Vagina (tissue), 2 donors: ENCODE data around the gene STK32B. TPM values are rescaled to one million over a fixed set of nuclear protein-coding genes. Genes with fewer than 3 reads are reported as not detected.
"Not testable (repeated sequence)": the region's sequence is repeated elsewhere in the genome, so short reads cannot be mapped to it uniquely, and the experiment has no call there.

Experiments
- DNase-seq, 2 donors: peaks; one replicate each; pipeline ENCODE4 v3.0.0-alpha.2; 2017; ENCODE audit errors: extremely low spot score in 2 of 2
- H3K27ac ChIP-seq: fragments of 200-600 bp; sonication (generic); one replicate; pipeline ENCODE4 v1.5.1; 2019
- H3K27me3 ChIP-seq: fragments of 200-600 bp; sonication (generic); one replicate; pipeline ENCODE4 v1.5.1; 2019
- H3K36me3 ChIP-seq, 2 donors: fragments of 200-600 bp; sonication (generic); one replicate each; pipeline ENCODE4 v1.5.1; 2017 to 2019
- H3K4me1 ChIP-seq: fragments of 200-600 bp; sonication (generic); one replicate; pipeline ENCODE4 v1.5.1; 2019
- H3K4me3 ChIP-seq, 2 donors: fragments of 200-600 bp; sonication (generic); 1 replicate in 1 of 2; 2 replicates in 1 of 2; pipeline ENCODE4 v1.5.1; 2016 to 2019
- H3K9me3 ChIP-seq: fragments of 200-600 bp; sonication (generic); one replicate; pipeline ENCODE4 v1.5.1; 2019
- CTCF ChIP-seq, 3 experiments: fragments of 450-650 bp in 2 of 3; fragments of 200-600 bp in 1 of 3; sonication (generic) in 1 of 3; IDR thresholded peaks; one replicate each; pipeline ENCODE4 v1.5.1; 2017 to 2019; ENCODE audit warnings: antibody characterized with exemption in 3 of 3, mild to moderate bottlenecking in 2 of 3, moderate library complexity in 2 of 3
- POLR2A ChIP-seq, 2 donors: fragments of 450-650 bp; IDR thresholded peaks; one replicate each; pipeline ENCODE4 v1.6.1; 2017; ENCODE audit warnings: antibody characterized with exemption in 2 of 2, mild to moderate bottlenecking in 2 of 2, moderate library complexity in 2 of 2
- POLR2AphosphoS5 ChIP-seq, 2 donors: sonication (generic); formaldehyde crosslinking; IDR thresholded peaks; one replicate each; pipeline ENCODE4 v1.9.0; 2017; ENCODE audit warnings: antibody characterized with exemption in 2 of 2, mild to moderate bottlenecking in 2 of 2, low read depth in 1 of 2; ENCODE audit not compliant: insufficient read depth in 1 of 2
- intact Hi-C: fragments of 100-400 bp; cut with DNase I; formaldehyde crosslinking; loops from one replicate; pipeline ENCODE4 v1.15.1; 2023
- total RNA-seq: library from RNA; depleted of rRNA; stranded (reverse); fragments of >200 nt; gene quantifications from one replicate; pipeline ENCODE4 v1.2.3, GENCODE V29; 2016

The STK32B gene
- total RNA-seq, 1 donor from 2014 or later, result 6.4 TPM

- intact Hi-C loops, result no loop called here
Measured at GRCh38 chr4:5247735-5248134, 196.5 kb downstream of the STK32B start.

GRCh38 chr4:5249727-5250126 lies 198.4 kb downstream of the STK32B start:
- Histone ChIP-seq H3K36me3 (no peaks in the 10 kb centered on the region), H3K27me3 (no peaks in the 10 kb centered on the region), H3K27ac (no peak overlapping the region), H3K4me3 (no peak overlapping the region), H3K4me1 (no peaks in the 10 kb centered on the region), H3K9me3 (no peaks in the 10 kb centered on the region)
- intact Hi-C loops, result no loop called here
- TF ChIP-seq POLR2A (IDR thresholded peaks at IDR 0.05) (no peak), POLR2AphosphoS5 (IDR thresholded peaks at IDR 0.05; ENCODE audit: insufficient read depth in 1 of 2, low read depth in 1 of 2) (no peak), CTCF (IDR thresholded peaks at IDR 0.05) (no peak)
- DNase-seq, result no peak

More at GRCh38 chr4:5247735-5248134, 196.5 kb downstream of the STK32B start:
- no peaks in the 10 kb centered on the region for H3K9me3 ChIP-seq
- no peak overlapping the region for H3K27ac ChIP-seq
- no peaks in the 10 kb centered on the region for H3K27me3 ChIP-seq
- no peak overlapping the region for H3K4me3 ChIP-seq
- DNase-seq, result no peak
- no peaks in the 10 kb centered on the region for H3K4me1 ChIP-seq
- H3K36me3 ChIP-seq, result no peaks in the 10 kb centered on the region
- TF ChIP-seq POLR2AphosphoS5 (IDR thresholded peaks at IDR 0.05; ENCODE audit: insufficient read depth in 1 of 2, low read depth in 1 of 2) (no peak), POLR2A (IDR thresholded peaks at IDR 0.05) (no peak), CTCF (IDR thresholded peaks at IDR 0.05) (no peak)

- H3K4me1 ChIP-seq, H3K9me3 ChIP-seq, H3K27me3 ChIP-seq, H3K27ac ChIP-seq, DNase-seq, intact Hi-C loops, H3K36me3 ChIP-seq, H3K4me3 ChIP-seq: not testable (repeated sequence)
Measured at GRCh38 chr4:5250536-5250935, 199.3 kb downstream of the STK32B start.

DNA sequence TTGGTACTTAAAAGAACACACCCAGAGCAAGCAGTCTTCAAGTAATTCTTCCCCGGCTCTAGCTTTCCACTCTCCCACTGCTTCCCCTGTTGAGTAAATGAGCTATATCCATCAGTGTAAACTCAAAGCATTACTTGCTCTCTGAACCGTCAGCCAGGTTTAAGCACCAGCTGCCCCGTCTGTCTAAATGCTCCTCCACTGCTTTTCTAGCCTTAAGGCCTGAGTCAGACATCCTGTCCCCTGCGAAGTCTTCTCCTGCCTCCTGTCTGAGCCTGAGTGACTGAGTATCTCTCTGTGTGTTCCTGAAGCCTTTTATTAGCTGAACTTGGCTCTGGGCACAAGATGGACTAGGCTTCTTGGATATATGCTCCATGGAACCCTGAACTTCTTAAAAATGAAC lies 205.1 kb downstream of the STK32B start:
- Histone ChIP-seq H3K27me3 (no peaks in the 10 kb centered on the region), H3K36me3 (no peaks in the 10 kb centered on the region), H3K4me3 (no peak overlapping the region), H3K4me1 (no peaks in the 10 kb centered on the region), H3K27ac (no peak overlapping the region), H3K9me3 (no peaks in the 10 kb centered on the region)
- intact Hi-C loops, result no loop called here
- no peak for TF ChIP-seq POLR2AphosphoS5 (IDR thresholded peaks at IDR 0.05; ENCODE audit: insufficient read depth in 1 of 2, low read depth in 1 of 2)
- no peak for TF ChIP-seq CTCF (IDR thresholded peaks at IDR 0.05)
- TF ChIP-seq POLR2A (IDR thresholded peaks at IDR 0.05), result no peak
- DNase-seq, result no peak

GRCh38 chr4:5257086-5257485 lies 205.8 kb downstream of the STK32B start:
- intact Hi-C loops, result no loop called here
- H3K4me1 ChIP-seq, result no peaks in the 10 kb centered on the region
- no peaks in the 10 kb centered on the region for H3K9me3 ChIP-seq
- TF ChIP-seq CTCF (IDR thresholded peaks at IDR 0.05) (no peak), POLR2AphosphoS5 (IDR thresholded peaks at IDR 0.05; ENCODE audit: insufficient read depth in 1 of 2, low read depth in 1 of 2) (no peak), POLR2A (IDR thresholded peaks at IDR 0.05) (no peak)
- H3K27ac ChIP-seq, result no peak overlapping the region
- no peaks in the 10 kb centered on the region for H3K36me3 ChIP-seq
- no peak overlapping the region for H3K4me3 ChIP-seq
- DNase-seq, result no peak
- H3K27me3 ChIP-seq, result no peaks in the 10 kb centered on the region

GRCh38 chr4:5259471-5259870 lies 208.2 kb downstream of the STK32B start:
- TF ChIP-seq CTCF (IDR thresholded peaks at IDR 0.05) (no peak), POLR2AphosphoS5 (IDR thresholded peaks at IDR 0.05; ENCODE audit: insufficient read depth in 1 of 2, low read depth in 1 of 2) (no peak), POLR2A (IDR thresholded peaks at IDR 0.05) (no peak)

More at GRCh38 chr4:5259471-5259870, 208.2 kb downstream of the STK32B start:
- Histone ChIP-seq H3K27me3 (no peaks in the 10 kb centered on the region), H3K36me3 (no peaks in the 10 kb centered on the region), H3K9me3 (no peaks in the 10 kb centered on the region), H3K4me1 (no peaks in the 10 kb centered on the region), H3K27ac (no peak overlapping the region), H3K4me3 (no peak overlapping the region)
- intact Hi-C loops, result no loop called here
- DNase-seq, result no peak
